H9 (cell line): ENCODE results near the gene NAPSA. TPM values are rescaled to one million over a fixed set of nuclear protein-coding genes. Genes with fewer than 3 reads are reported as not detected.

Experiments
- DNase-seq: peaks from one replicate; pipeline ENCODE4 v3.0.0-alpha.2; 2017
- H2AFZ ChIP-seq: one replicate; pipeline ENCODE4 v1.6.1; 2013; ENCODE audit warnings: mild to moderate bottlenecking, low read length, control low read depth, moderate library complexity
- H2AK5ac ChIP-seq: 2 replicates; pipeline ENCODE4 v1.6.1; 2013; ENCODE audit warnings: low read length, control low read depth, mixed read lengths; ENCODE audit not compliant: insufficient read length
- H2BK120ac ChIP-seq: one replicate; pipeline ENCODE4 v1.6.1; 2013; ENCODE audit warnings: low read depth, mild to moderate bottlenecking, low read length, control low read depth, inconsistent platforms; ENCODE audit not compliant: poor library complexity, severe bottlenecking
- H2BK12ac ChIP-seq: 2 replicates; pipeline ENCODE4 v1.6.1; 2013; ENCODE audit warnings: low read length, control low read depth, mixed read lengths, low read depth; ENCODE audit not compliant: insufficient read length
- H2BK15ac ChIP-seq: 2 replicates; pipeline ENCODE4 v1.6.1; 2013; ENCODE audit warnings: low read depth, low read length, control low read depth
- H2BK20ac ChIP-seq: one replicate; pipeline ENCODE4 v1.6.1; 2013; ENCODE audit warnings: low read depth, mild to moderate bottlenecking, low read length, control low read depth, inconsistent platforms; ENCODE audit not compliant: poor library complexity, severe bottlenecking
- H2BK5ac ChIP-seq: 2 replicates; pipeline ENCODE4 v1.6.1; 2013; ENCODE audit warnings: low read length, control low read depth, mixed read lengths; ENCODE audit not compliant: insufficient read length
- H3K14ac ChIP-seq: 2 replicates; pipeline ENCODE4 v1.6.1; 2013; ENCODE audit warnings: low read length, control low read depth; ENCODE audit not compliant: insufficient read depth
- H3K18ac ChIP-seq: 2 replicates; pipeline ENCODE4 v1.6.1; 2013; ENCODE audit warnings: low read depth, mild to moderate bottlenecking, mixed read lengths, low read length, control low read depth; ENCODE audit not compliant: insufficient read length
- H3K23ac ChIP-seq: 2 replicates; pipeline ENCODE4 v1.6.1; 2013; ENCODE audit warnings: low read length, control low read depth, mixed read lengths, low read depth; ENCODE audit not compliant: insufficient read length
- H3K23me2 ChIP-seq: 2 replicates; pipeline ENCODE4 v1.6.1; 2013; ENCODE audit warnings: low read depth, mild to moderate bottlenecking, mixed read lengths, low read length, control low read depth; ENCODE audit not compliant: insufficient read length, poor library complexity, severe bottlenecking
- H3K27ac ChIP-seq: 2 replicates; pipeline ENCODE4 v1.5.1; 2013; ENCODE audit warnings: low read length, control low read depth, mixed read lengths, low read depth; ENCODE audit not compliant: insufficient read length
- H3K27me3 ChIP-seq: 2 replicates; pipeline ENCODE4 v1.6.1; 2013; ENCODE audit warnings: low read length, control low read depth, inconsistent platforms; ENCODE audit not compliant: insufficient read depth
- H3K4ac ChIP-seq: 2 replicates; pipeline ENCODE4 v1.6.1; 2013; ENCODE audit warnings: low read depth, mild to moderate bottlenecking, control low read depth, inconsistent platforms, low read length, moderate library complexity
- H3K4me1 ChIP-seq: 2 replicates; pipeline ENCODE4 v1.6.1; 2013; ENCODE audit warnings: low read length, control low read depth, inconsistent platforms; ENCODE audit not compliant: insufficient read depth
- H3K4me2 ChIP-seq: 2 replicates; pipeline ENCODE4 v1.6.1; 2013; ENCODE audit warnings: low read length, control low read depth, mixed read lengths; ENCODE audit not compliant: insufficient read length, insufficient read depth
- H3K56ac ChIP-seq: 2 replicates; pipeline ENCODE4 v1.6.1; 2013; ENCODE audit warnings: low read depth, mild to moderate bottlenecking, mixed read lengths, low read length, control low read depth; ENCODE audit not compliant: insufficient read length
- H3K79me1 ChIP-seq: 2 replicates; pipeline ENCODE4 v1.6.1; 2013; ENCODE audit warnings: low read depth, mild to moderate bottlenecking, moderate library complexity, low read length, control low read depth, inconsistent platforms; ENCODE audit not compliant: insufficient read depth, poor library complexity, severe bottlenecking
- H3K79me2 ChIP-seq: 2 replicates; pipeline ENCODE4 v1.6.1; 2013; ENCODE audit warnings: low read length, control low read depth, inconsistent platforms; ENCODE audit not compliant: insufficient read depth
- H3K9ac ChIP-seq: 2 replicates; pipeline ENCODE4 v1.6.1; 2013; ENCODE audit warnings: low read length, control low read depth, mixed read lengths; ENCODE audit not compliant: insufficient read length; ENCODE audit errors: extremely low read depth
- H3K9me3 ChIP-seq: one replicate; pipeline ENCODE4 v1.6.1; 2013; ENCODE audit warnings: low read depth, low read length, inconsistent platforms; ENCODE audit not compliant: control insufficient read depth
- H3T11ph ChIP-seq: one replicate; pipeline ENCODE4 v1.6.1; 2013; ENCODE audit warnings: mild to moderate bottlenecking, low read length, control low read depth, inconsistent platforms
- H4K20me1 ChIP-seq: one replicate; pipeline ENCODE4 v1.6.1; 2013; ENCODE audit not compliant: control insufficient read depth, insufficient read length, insufficient read depth
- H4K5ac ChIP-seq: 2 replicates; pipeline ENCODE4 v1.6.1; 2013; ENCODE audit warnings: low read depth, mild to moderate bottlenecking, mixed read lengths, low read length, control low read depth; ENCODE audit not compliant: insufficient read length
- H4K8ac ChIP-seq: replicated peaks from 2 replicates; pipeline ENCODE4 v1.6.1; 2013; ENCODE audit warnings: low read length, control low read depth, mixed read lengths, low read depth; ENCODE audit not compliant: insufficient read length
- H4K91ac ChIP-seq: 2 replicates; pipeline ENCODE4 v1.6.1; 2013; ENCODE audit warnings: low read depth, mild to moderate bottlenecking, moderate library complexity, mixed read lengths, low read length, control low read depth; ENCODE audit not compliant: insufficient read length
- H3K27ac Mint-ChIP-seq, 3 experiments: 2 replicates in 2 of 3; 3 replicates in 1 of 3; pipeline ENCODE4 v1.8.0; 2020 to 2021; ENCODE audit warnings: mixed read lengths in 3 of 3, mild to moderate bottlenecking in 1 of 3, moderate library complexity in 1 of 3
- H3K27me3 Mint-ChIP-seq: 2 replicates; pipeline ENCODE4 v1.8.0; 2021; ENCODE audit warnings: low read depth, mild to moderate bottlenecking, moderate library complexity, mixed read lengths
- H3K36me3 Mint-ChIP-seq, 3 experiments: 2 replicates in 2 of 3; 3 replicates in 1 of 3; pipeline ENCODE4 v1.8.0; 2020 to 2021; ENCODE audit warnings: low read depth in 3 of 3, mixed read lengths in 3 of 3; ENCODE audit not compliant: insufficient read depth in 1 of 3
- H3K4me1 Mint-ChIP-seq, 2 experiments: 2 replicates each; pipeline ENCODE4 v1.8.0; 2020; ENCODE audit warnings: mixed read lengths in 2 of 2
- H3K4me3 Mint-ChIP-seq, 2 experiments: 2 replicates in 1 of 2; 3 replicates in 1 of 2; pipeline ENCODE4 v1.8.0; 2020 to 2021; ENCODE audit warnings: mild to moderate bottlenecking in 2 of 2, mixed read lengths in 2 of 2, moderate library complexity in 1 of 2
- H3K9me3 Mint-ChIP-seq, 2 experiments: 2 replicates in 1 of 2; 3 replicates in 1 of 2; pipeline ENCODE4 v1.8.0; 2020; ENCODE audit warnings: mild to moderate bottlenecking in 2 of 2, mixed read lengths in 2 of 2, moderate library complexity in 1 of 2
- WGBS: extraction: QIAGEN DNeasy Blood & Tissue Kit; methylation state at CpG from one replicate; pipeline ENCODE4 v1.1.7; 2013; ENCODE audit warnings: missing lambda C conversion rate, low lambda C conversion rate, mixed read lengths; ENCODE audit not compliant: insufficient read length; ENCODE audit errors: extremely low coverage; 5-methylcytosine and 5-hydroxymethylcytosine counted together
- total RNA-seq: library from RNA; stranded (reverse); gene quantifications from 2 replicates; pipeline ENCODE4 v1.2.1, GENCODE V29; 2021
- TF ChIP-seq, protein P1 (sequence below): fragments of 200-600 bp; sonication (generic); conservative IDR thresholded peaks from 3 replicates; pipeline ENCODE4 v1.8.0; 2021; ENCODE audit warnings: antibody characterized with exemption, mild to moderate bottlenecking

The NAPSA gene
- total RNA-seq, 1 experiment from 2014 or later = 0.44 TPM

GRCh38 chr19:50378863-50379236 lies 13.4 kb upstream of the NAPSA start:
- no peak overlapping the region for H2BK12ac ChIP-seq
- H3K4me1 ChIP-seq = no peaks in the 10 kb centered on the region
- no peak overlapping the region for H2BK120ac ChIP-seq
- peaks cover 8 to 17% of the 10 kb centered on the region in 2 experiments for H3K4me1 Mint-ChIP-seq
- no peak overlapping the region for H3K56ac ChIP-seq
- H4K8ac ChIP-seq = no peak overlapping the region
- no peak overlapping the region for H4K91ac ChIP-seq
- 0 out of 2 replicates have a peak, but pooled peaks cover 3% of the 10 kb centered on the region for H3K27me3 Mint-ChIP-seq
- no peak overlapping the region for H3K9ac ChIP-seq
- H3K27ac ChIP-seq = no peak overlapping the region
- no peak overlapping the region for H2BK5ac ChIP-seq
- H3K79me2 ChIP-seq = no peaks in the 10 kb centered on the region
- TF ChIP-seq, protein P1, sequence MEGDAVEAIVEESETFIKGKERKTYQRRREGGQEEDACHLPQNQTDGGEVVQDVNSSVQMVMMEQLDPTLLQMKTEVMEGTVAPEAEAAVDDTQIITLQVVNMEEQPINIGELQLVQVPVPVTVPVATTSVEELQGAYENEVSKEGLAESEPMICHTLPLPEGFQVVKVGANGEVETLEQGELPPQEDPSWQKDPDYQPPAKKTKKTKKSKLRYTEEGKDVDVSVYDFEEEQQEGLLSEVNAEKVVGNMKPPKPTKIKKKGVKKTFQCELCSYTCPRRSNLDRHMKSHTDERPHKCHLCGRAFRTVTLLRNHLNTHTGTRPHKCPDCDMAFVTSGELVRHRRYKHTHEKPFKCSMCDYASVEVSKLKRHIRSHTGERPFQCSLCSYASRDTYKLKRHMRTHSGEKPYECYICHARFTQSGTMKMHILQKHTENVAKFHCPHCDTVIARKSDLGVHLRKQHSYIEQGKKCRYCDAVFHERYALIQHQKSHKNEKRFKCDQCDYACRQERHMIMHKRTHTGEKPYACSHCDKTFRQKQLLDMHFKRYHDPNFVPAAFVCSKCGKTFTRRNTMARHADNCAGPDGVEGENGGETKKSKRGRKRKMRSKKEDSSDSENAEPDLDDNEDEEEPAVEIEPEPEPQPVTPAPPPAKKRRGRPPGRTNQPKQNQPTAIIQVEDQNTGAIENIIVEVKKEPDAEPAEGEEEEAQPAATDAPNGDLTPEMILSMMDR = no peak
- peaks cover 26 to 45% (median 45%) of the 10 kb centered on the region in 3 experiments; a peak in 6 of 7 replicates for H3K36me3 Mint-ChIP-seq
- H3K79me1 ChIP-seq = no peaks in the 10 kb centered on the region
- H2BK15ac ChIP-seq = no peak overlapping the region
- H3K14ac ChIP-seq = no peak overlapping the region
- no peak overlapping the region for H3K4ac ChIP-seq
- no peak overlapping the region for H3T11ph ChIP-seq
- H3K4me2 ChIP-seq = no peak overlapping the region
- WGBS = no CpG with 5 or more reads among the region's 10 CpGs
- no peak overlapping the region for H4K5ac ChIP-seq
- peaks cover 0 to 4% of the 10 kb centered on the region in 2 experiments; a peak in 2 of 5 replicates for H3K9me3 Mint-ChIP-seq
- H3K27ac Mint-ChIP-seq = no peak overlapping the region
- H4K20me1 ChIP-seq = no peaks in the 10 kb centered on the region
- no peaks in the 10 kb centered on the region for H3K27me3 ChIP-seq
- H3K4me3 Mint-ChIP-seq = no peak overlapping the region
- no peak overlapping the region for H2BK20ac ChIP-seq
- no peak for DNase-seq
- H3K23ac ChIP-seq = no peak overlapping the region
- H3K23me2 ChIP-seq = peaks cover 5% of the 10 kb centered on the region
- H2AK5ac ChIP-seq = no peak overlapping the region
- no peaks in the 10 kb centered on the region for H3K9me3 ChIP-seq
- H2AFZ ChIP-seq = no peak overlapping the region
- H3K18ac ChIP-seq = no peak overlapping the region
